Sigmoid colon (tissue), 4 donors: ENCODE results near the gene ASF1B.

Experiments used
- POLR2A ChIP-seq, 2 donors: fragments of 450-650 bp; IDR thresholded peaks; one replicate each; pipeline ENCODE4 v1.6.1; 2016; ENCODE audit warnings: antibody characterized with exemption in 2 of 2, mild to moderate bottlenecking in 2 of 2, moderate library complexity in 2 of 2
- POLR2AphosphoS5 ChIP-seq, 4 donors: sonication (generic); formaldehyde crosslinking; IDR thresholded peaks; one replicate each; pipeline ENCODE4 v1.6.1; 2017; ENCODE audit warnings: antibody characterized with exemption in 4 of 4
- TF ChIP-seq, protein P1 (sequence below), 4 experiments: fragments of 450-650 bp in 3 of 4; fragments of 200-600 bp in 1 of 4; IDR thresholded peaks; one replicate each; pipeline ENCODE4 v1.5.1; 2016 to 2019; ENCODE audit warnings: antibody characterized with exemption in 4 of 4, mild to moderate bottlenecking in 3 of 4, moderate library complexity in 2 of 4

DNA sequence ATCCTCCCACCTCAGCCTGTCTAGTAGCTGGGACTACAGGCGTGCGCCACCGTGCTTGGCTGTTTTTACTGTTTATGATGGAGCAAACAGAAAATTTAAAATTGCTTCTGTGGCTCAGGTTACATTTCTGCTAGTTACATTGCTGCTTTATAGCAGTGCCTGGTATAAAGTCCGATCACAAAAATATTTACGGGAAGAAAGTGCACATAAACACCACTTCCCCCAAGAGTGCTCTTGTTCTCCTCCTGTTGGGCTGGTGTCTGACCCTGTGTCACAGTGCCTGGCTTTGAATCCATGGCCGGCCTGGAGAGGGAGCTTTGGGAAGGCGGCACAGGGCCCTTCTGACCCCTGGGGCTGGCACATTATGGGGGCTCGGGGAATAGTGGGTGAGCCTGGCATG, 30.7 kb downstream of the ASF1B start:
- TF ChIP-seq, protein P1, sequence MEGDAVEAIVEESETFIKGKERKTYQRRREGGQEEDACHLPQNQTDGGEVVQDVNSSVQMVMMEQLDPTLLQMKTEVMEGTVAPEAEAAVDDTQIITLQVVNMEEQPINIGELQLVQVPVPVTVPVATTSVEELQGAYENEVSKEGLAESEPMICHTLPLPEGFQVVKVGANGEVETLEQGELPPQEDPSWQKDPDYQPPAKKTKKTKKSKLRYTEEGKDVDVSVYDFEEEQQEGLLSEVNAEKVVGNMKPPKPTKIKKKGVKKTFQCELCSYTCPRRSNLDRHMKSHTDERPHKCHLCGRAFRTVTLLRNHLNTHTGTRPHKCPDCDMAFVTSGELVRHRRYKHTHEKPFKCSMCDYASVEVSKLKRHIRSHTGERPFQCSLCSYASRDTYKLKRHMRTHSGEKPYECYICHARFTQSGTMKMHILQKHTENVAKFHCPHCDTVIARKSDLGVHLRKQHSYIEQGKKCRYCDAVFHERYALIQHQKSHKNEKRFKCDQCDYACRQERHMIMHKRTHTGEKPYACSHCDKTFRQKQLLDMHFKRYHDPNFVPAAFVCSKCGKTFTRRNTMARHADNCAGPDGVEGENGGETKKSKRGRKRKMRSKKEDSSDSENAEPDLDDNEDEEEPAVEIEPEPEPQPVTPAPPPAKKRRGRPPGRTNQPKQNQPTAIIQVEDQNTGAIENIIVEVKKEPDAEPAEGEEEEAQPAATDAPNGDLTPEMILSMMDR (IDR thresholded peaks at IDR 0.05) = no peak
- TF ChIP-seq POLR2A (IDR thresholded peaks at IDR 0.05) = no peak
- no peak for TF ChIP-seq POLR2AphosphoS5 (IDR thresholded peaks at IDR 0.05)
